Stimulated activated CD8-positive, alpha-beta memory T cell treated with anti-CD3 and anti-CD28 coated beads, Interleukin-7, amount 100 ng/mL, for 48 hours (primary cell): Measurements from ENCODE around the gene C1QTNF9.
"Not testable (repeated sequence)": the region's sequence is repeated elsewhere in the genome, so short reads cannot be mapped to it uniquely, and the experiment has no call there.

Source experiments
- DNase-seq, 2 donors: peaks; one replicate each; pipeline ENCODE4 v3.0.0-alpha.2; 2020; ENCODE audit warnings: low read depth in 1 of 2; ENCODE audit errors: extremely low read depth in 1 of 2

C1QTNF9 gene

DNA sequence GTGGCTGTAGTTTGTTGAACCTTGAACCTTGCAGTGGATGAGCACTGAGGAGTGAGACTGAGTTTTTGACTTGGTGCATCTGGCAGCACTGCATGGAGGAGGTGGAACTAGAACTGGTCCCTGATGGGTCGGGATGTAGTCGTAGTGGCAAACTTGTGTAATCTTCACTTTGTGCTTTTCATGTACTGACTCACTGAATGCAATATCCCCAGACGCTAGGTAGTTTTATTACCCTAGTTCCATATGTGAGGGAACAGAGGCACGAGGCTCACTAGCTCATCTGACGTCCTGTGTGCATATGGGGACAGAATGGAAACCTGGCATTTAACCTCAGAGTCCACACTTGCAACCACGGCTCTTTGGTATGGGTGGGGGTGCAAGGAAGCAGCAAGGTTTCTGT is 10.3 kb downstream of the C1QTNF9 start:
- not testable (repeated sequence) for DNase-seq

DNA sequence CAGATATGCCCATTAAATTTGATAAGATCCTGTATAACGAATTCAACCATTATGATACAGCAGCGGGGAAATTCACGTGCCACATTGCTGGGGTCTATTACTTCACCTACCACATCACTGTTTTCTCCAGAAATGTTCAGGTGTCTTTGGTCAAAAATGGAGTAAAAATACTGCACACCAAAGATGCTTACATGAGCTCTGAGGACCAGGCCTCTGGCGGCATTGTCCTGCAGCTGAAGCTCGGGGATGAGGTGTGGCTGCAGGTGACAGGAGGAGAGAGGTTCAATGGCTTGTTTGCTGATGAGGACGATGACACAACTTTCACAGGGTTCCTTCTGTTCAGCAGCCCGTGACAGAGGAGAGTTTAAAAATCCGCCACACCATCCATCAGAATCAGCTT is 12.0 kb downstream of the C1QTNF9 start:
- not testable (repeated sequence) for DNase-seq

DNA sequence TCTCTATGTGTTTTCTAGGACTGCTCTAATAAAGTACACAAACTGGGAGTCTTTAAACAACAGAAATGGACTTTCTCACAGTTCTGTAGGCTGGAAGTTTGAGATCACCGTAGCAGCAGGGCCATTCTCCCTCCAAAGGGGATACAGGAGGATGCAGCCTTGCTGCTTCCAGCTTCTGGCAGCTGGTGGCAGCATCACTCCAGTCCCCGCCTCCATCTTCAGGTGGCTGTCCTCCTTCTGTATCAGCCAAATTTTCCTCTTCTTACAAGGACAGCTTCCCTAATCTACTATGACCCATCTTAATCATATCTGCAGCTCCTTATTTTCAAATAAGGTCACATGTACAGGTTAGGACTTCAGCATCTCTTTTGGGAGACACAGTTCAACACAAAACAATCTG is 13.1 kb downstream of the C1QTNF9 start:
- DNase-seq: not testable (repeated sequence)

DNA sequence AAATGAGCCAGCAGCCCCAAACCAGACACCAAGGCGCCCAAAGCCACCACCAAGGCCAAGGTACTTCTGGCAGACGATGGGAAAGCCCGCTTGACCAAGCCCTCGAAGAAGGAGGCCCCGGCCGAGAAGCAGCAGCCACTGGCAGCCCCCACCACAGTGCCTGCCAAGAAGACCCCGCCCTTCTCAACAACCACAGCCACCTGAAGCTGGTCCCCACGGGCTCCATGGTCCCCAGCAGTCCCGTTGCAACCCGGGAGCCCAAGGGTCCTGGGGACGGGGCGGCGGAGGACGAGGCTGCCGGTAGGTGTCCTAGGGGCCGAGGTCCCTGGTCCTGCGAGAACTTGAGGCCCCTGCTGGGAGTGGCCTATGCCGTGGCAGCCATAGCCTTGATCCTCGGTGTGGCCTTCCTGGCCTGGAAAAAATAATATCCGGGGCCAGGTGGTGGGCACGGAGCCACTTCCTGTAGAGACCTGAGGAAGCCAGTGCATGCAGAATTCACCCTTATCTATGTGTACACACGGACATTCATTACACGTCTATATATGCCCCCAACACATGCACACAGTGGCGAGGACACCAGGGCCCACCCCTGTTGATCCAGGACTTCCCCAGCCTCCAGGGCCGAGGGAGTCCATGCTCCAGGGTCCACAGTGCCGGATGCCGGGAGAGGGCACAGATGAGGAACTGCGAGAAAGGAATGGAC is 13.8 kb downstream of the C1QTNF9 start:
- no peak for DNase-seq

DNA sequence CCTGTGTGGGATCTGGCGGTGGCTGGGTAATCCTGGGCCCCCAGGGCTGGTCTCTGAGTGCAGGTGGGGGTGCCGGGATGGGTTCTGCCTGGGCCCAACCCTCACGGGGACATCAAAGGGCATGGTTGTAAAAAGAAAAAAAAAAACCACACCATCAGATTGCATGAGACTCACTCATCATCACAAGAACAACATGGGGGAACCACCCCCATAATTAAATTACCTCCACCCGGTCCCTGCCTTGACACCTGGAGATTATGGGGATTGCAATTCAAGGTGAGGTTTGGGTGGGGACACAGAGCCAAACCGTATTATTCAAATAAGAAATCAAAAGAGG is 14.3 kb downstream of the C1QTNF9 start:
- no peak for DNase-seq

DNA sequence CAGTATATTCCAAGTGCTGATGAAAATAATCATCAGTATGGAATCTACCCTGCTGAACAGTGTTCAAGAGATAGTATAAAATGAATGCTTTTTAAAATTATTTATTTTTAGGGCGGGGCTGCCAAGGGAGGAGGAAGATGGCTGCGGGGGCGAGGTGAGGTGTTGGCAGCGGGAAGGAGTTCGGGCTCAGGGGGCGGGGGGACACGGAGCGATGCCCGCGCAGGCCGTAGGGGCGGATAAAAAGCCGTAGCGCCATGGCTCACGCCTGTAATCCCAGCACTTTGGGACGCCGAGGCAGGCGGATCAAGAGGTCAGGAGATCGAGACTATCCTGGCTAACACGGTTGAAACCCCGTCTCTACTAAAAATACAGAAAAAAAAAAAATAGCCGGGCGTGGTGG is 18.2 kb downstream of the C1QTNF9 start:
- not testable (repeated sequence) for DNase-seq

DNA sequence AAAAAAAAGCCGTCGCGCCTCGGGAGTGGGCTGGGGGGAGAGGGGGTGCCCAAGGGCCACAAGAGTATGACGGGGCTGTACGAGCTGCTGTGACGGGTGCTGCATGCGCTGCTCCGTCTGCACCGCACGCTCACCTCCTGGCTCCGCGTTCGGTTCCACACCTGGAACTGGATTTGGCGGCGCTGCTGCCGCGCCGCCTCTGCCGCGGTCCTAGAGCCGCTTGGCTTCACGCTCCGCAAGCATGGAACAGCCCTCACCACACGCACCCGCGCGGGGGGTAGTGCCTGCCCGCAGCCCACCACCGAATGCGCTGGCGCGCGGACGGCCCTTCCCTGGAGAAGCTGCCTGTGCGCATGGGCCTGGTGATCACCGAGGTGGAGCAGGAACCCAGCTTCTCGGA is 18.8 kb downstream of the C1QTNF9 start:
- no peak for DNase-seq

DNA sequence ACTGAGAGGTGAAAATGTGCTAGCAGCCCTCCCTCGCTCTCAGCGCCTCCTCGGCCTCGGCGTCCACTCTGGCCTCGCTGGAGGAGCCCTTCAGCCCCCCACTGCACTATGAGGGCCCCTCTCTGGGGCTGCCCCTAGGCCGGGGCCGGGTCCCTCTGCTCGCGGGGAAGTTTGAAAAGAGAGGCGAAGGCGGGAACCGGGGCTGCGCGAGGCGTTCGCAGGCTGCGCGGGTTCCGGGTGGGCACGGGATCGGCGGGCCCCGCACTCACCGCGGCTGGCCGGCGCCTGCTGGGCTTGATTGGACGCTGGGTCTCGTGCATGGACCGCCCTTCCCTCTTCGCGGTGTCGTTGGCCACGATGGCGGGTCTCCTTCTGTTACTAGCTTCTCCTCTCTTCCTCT is 29.3 kb downstream of the C1QTNF9 start:
- no peak for DNase-seq

DNA sequence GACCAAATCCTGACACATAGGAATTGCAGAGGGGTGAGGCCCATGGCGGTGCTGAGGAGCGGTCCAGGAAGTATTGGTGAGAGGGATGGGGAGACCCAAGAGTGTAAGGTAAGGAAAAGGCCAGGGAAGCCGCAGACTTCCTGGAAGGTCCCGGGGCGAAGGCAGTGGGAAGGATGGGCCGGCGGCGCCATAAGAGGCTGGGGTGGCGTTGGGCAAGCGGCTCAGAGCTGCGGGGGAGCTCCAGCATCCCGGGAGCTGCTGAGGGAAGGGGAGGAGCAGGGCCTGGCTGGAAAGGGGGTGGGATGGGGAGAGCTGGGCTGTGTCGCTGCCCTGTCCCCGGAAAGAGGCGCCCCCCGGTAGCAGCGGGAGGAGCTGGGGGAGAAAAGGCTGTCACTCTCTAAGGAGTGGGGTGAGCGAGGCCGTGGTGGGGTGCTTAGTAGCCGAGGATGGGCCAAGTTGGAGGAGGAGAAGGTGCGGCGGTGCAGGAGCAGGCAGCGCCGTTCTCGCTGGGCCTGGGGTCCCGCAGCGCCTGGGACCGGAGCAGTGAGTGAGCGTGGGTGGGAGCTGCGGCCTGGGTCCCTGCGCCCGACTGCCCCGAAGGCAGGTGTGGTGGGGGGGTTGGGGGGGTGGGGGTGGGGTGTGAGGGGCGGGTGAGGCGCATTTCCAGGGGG is 30.7 kb downstream of the C1QTNF9 start:
- DNase-seq: no peak

DNA sequence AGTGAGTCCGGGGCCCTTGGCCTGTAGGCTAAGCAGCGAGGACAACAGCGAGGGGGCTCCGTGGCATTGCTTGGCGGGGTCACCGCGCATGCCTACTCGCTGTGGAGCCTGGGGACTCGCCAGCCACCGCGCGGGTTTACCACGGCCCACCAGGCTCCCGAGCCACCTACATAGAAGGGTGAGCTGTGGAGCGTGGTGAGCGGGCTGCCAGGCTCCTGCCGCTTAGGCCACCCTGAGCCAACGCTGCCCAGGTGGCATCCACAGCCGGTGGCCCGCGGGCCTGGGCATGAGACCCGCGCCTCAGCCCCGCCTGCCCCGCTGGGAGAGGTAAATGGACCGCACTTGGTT is 31.2 kb downstream of the C1QTNF9 start:
- no peak for DNase-seq

DNA sequence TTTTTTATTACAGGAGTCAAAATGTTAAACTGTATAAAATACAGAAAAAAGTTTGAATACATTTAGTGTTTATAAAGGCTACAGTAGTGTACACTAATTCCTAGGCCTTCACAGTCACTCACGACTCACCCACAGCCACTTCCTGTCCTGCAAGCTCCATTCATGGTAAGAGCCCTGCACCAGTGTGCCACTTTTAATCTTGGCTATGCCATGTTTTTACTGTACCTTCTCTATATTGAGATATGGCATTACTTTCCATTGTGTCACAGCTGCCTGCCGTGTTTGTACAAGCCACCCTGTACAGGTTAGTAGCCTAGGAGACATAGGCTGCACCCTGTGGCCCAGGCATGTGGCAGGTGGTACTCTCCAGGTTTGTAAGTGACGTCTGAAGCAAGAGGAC is 32.1 kb downstream of the C1QTNF9 start:
- no peak for DNase-seq

DNA sequence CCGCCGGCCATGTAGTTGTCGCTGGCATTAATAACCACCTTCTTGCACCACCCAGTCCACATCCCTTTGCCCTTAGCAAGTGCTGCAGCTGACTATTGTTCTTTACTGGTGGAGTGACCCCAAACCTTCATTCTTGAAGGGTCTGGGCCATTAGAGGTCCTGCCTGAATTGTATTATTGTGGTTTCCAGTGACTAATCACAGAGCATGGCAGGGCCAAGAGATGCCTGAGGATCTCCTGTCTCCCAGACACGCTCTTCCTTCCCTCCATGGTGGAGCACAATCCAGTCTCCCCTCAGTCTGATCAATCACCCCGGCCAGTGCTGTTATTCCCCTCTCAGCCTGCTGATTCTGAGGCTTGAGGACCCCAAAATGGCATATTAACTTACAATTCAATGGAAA is 39.0 kb downstream of the C1QTNF9 start:
- DNase-seq: no peak

DNA sequence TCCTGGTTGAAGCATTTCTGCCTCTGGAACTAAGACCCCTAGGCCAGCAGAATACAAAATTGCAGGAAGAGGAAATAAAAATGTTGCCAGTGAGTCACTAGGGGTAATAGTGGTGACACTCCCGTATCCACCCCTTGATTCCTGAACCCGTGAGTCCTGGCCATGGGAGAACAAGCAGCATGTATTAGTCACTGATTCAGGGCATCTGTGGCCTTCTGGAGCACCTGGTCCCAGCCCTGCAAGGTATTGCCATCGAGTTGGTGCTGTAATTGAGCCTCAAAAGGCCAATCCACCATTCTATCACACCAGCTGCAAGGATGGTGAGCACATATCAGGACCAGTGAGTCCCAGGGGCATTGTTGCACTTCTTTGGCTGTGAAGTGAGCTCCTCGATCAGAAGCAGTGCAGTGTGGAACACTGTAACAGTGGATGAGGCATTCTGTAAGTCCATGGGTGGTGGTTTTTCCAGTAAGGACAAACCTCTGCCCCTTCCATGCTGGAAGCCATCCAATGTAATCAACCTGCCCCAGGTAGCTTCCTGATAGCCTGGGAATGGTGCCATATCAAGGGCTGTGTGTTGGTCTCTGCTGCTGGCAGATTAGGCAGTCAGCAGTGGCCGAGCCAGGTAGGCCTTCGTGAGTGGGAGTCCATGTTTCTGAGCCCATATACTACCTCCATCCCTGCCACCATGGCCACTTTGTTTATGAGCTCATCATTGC is 39.6 kb downstream of the C1QTNF9 start:
- no peak for DNase-seq

DNA sequence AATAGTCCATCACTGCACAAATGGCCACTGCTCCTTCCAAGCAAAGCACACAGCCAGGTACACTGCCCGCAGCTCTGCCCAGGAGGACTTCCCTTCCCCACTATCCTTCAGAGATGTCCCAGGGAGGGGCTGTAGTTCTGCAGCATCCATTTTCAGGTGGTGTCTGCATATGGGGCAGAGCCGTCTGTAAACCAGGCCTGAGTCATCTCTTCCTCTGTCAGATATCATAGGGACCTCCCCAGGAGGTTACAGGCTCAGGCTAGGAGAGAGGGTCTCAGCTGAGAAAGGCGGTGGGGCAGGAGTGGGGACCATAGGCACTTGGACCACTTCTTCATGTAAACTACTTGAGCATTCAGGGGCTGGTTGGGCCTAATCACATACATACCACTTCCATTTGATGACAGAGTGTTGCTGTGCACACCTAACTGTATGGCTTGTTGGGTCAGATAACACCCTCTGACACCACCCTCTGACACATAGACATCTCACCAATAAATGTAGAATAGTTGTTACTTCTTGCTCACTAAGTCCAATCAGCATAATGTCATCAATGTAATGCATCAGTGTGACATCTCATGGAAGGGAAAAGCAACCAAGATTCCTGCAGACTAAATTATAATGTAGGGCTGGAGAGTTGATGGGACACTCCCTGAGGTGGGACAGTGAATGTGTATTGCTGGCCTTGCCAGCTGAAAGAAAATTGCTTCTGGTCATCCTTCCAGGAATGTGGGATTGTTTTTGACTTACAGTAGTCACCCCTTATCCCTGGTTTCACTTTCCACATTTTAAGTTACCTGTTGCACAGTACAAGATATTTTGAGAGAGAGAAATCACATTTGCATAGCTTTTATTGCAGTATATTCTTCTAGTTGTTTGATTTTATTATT is 40.6 kb downstream of the C1QTNF9 start:
- DNase-seq: not testable (repeated sequence)

DNA sequence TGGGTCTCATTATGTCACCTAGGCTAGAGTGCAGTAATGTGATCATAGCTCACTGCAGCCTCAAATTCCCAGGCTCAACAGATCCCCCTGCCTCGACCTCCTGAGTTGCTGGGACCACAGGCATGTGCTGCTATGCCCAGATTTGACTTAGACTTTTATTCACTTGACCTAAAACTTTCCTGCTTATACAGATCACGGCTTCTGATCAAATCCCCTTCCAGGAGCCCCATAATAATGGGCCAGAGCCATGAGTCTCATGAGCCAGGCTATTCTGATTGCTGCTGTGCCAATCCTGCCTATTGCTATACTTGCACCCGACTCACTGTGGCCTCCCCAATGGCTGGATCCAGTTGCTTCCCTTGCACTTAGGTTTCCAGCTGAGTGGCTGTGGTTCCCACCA is 42.0 kb downstream of the C1QTNF9 start:
- no peak for DNase-seq

DNA sequence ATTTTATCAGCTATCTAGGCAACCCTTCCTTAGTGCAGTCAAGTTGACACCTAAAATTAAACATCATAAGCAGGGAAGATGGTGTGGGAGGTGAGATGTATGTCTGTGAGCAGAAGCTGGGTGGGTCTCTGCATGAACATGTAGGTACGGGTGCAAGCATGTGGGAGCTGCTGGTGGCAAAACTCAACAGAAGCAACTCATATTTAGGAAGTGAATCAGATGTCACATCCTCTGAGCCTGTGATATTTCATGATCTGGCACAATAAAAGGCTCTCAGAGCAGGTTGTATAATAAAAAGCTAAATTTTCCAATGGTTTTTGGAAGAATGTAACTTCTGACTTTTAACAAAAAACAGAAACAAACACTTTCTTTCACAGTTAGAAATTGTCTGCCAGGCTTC is 44.4 kb downstream of the C1QTNF9 start:
- no peak for DNase-seq

DNA sequence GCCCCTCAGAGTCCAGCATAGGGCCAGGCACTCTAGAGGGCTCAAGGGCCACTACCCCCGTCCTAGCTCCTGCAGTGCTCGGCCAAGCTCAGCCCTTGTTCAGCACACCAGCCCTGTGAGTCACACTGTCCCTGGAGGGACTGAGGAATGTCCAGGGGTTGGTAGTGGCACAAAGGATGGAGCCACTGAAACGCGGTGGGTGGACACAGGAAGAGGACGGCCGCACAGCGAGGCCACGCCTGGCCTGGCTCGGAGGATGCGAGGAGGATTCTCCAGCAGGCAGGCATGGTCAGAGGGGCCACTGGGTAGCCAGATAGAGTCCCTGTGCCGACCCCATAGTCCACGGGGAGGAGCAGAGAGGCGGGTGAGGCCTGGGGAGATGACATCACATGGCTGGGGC is 45.7 kb downstream of the C1QTNF9 start:
- no peak for DNase-seq

DNA sequence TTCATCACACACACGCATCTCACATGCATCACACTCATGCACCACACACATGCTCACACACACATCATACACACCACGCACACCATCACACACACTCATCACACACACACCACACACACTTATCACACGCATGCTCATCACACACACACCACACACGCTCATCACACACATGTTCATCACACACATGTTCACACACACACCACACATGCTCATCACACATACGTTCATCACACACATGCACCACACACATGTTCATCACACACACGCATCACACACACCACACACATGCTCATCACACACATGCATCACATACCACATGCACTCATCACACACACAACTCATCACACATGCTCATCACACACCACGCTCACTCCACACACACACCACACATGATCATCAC is 46.9 kb downstream of the C1QTNF9 start:
- DNase-seq: no peak

DNA sequence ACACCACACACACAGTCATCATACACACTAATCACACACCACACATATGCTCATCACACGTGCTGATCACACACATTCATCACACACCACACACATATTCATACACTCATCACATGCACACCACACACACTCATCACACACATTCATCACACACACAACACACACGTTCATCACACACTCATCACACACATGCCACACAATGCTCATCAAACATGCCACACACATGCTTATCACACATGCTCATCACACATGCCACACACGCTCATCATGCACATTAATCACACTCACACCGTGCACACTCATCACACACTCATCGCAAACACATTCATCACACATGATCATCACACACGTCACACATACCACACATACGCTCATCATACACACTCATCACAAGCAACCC is 47.5 kb downstream of the C1QTNF9 start:
- DNase-seq: no peak

DNA sequence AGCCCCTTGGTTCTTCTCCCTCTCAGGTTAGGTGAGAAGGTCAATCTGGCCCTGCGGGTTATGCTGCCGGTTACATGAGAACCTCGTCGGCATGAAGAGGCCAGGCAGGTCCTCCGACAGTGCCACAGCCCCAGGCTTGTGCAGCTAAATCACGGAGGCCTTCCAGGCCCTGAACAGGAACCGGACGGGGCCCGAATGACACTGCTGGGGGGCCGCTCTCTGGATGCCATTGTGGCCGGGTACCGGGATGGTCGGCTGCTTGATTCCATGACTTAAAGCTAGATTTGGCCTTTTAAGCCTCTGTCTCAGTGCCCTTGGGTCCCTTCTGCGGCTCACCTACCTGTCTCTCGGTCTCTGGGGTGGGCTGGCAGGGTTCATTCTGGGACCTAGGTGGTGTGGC is 48.4 kb downstream of the C1QTNF9 start:
- DNase-seq: no peak

DNA sequence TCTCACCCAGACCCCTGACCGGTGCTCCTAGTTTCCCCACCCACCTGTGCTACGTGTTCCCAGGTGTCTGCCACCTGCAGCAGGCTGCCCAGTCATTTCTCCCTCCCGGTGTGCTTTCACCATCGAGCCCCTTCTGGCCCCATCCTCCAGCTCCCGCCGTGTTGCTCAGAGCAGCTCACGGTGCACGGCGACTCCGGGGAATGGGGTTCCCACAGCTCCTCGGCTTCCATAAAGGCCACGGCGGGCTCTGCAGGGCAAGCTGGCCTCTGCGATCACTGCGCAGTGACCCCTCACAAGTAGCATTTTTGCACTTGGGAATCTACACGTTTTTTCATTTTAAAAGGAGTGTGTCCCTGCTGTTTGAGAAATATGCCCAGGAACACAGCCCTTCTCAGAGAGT is 49.5 kb downstream of the C1QTNF9 start:
- not testable (repeated sequence) for DNase-seq
